DND-41 (cell line): ENCODE measurements around the gene OR7G2.
"Not testable (repeated sequence)": the region's sequence is repeated elsewhere in the genome, so short reads cannot be mapped to it uniquely, and the experiment has no call there.

ENCODE experiments used
- ATAC-seq: fragments of 200-7000 bp; cut with Tn5 transposase; 3 replicates; pipeline ENCODE4 v1.9.1; 2021; ENCODE audit warnings: low read depth; ENCODE audit not compliant: insufficient read depth
- DNase-seq: peaks from one replicate; pipeline ENCODE4 v3.0.0-alpha.2; 2020
- H2AFZ ChIP-seq: 2 replicates; pipeline ENCODE4 v1.6.0; 2012; ENCODE audit warnings: low read depth, low read length
- H3K27ac ChIP-seq: 2 replicates; pipeline ENCODE4 v1.5.1; 2012; ENCODE audit warnings: low read length, inconsistent platforms
- H3K27me3 ChIP-seq: fragments of 200-600 bp; sonication (generic); 2 replicates; pipeline ENCODE4 v1.6.0; 2012; ENCODE audit warnings: low read length, mild to moderate bottlenecking, inconsistent platforms; ENCODE audit not compliant: insufficient read depth, poor library complexity
- H3K36me3 ChIP-seq: 2 replicates; pipeline ENCODE4 v1.5.1; 2012; ENCODE audit warnings: low read length, inconsistent platforms; ENCODE audit not compliant: insufficient read depth
- H3K4me1 ChIP-seq: 2 replicates; pipeline ENCODE4 v1.5.1; 2012; ENCODE audit warnings: mild to moderate bottlenecking, low read length; ENCODE audit not compliant: insufficient read depth
- H3K4me2 ChIP-seq: 2 replicates; pipeline ENCODE4 v1.6.0; 2012; ENCODE audit warnings: mild to moderate bottlenecking, moderate library complexity, low read length, inconsistent platforms; ENCODE audit not compliant: insufficient read depth
- H3K4me3 ChIP-seq, 2 experiments: fragments of 200-600 bp in 1 of 2; shearing (Covaris generic) in 1 of 2; 2 replicates each; pipeline ENCODE4 v1.5.1; 2012 to 2016; ENCODE audit warnings: inconsistent platforms in 2 of 2, low read length in 2 of 2, mild to moderate bottlenecking in 2 of 2, low read depth in 1 of 2, moderate library complexity in 1 of 2
- H3K79me2 ChIP-seq: 2 replicates; pipeline ENCODE4 v1.6.0; 2012; ENCODE audit warnings: low read length, inconsistent platforms; ENCODE audit not compliant: insufficient read depth
- H3K9ac ChIP-seq: 2 replicates; pipeline ENCODE4 v1.6.0; 2012; ENCODE audit warnings: low read depth, mild to moderate bottlenecking, inconsistent platforms, low read length, moderate library complexity
- H3K9me3 ChIP-seq: 2 replicates; pipeline ENCODE4 v1.5.1; 2012; ENCODE audit warnings: low read length, moderate library complexity, mild to moderate bottlenecking, inconsistent platforms; ENCODE audit not compliant: insufficient read depth, severe bottlenecking
- H4K20me1 ChIP-seq: 2 replicates; pipeline ENCODE4 v1.6.0; 2012; ENCODE audit warnings: low read length; ENCODE audit not compliant: insufficient read depth
- EZH2 ChIP-seq: IDR thresholded peaks from 3 replicates; pipeline ENCODE4 v1.6.1; 2012; ENCODE audit warnings: borderline replicate concordance, low read depth, mild to moderate bottlenecking, moderate library complexity, low read length, inconsistent platforms; ENCODE audit not compliant: severe bottlenecking
- TF ChIP-seq, protein P1 (sequence below): IDR thresholded peaks from 2 replicates; pipeline ENCODE4 v1.5.1; 2012; ENCODE audit warnings: borderline replicate concordance, low read length, moderate library complexity, mild to moderate bottlenecking; ENCODE audit not compliant: poor library complexity, severe bottlenecking; ENCODE audit errors: extremely low read depth

OR7G2 gene

GRCh38 chr19:9057505-9058258, 49.6 kb downstream of the OR7G2 start:
- Histone ChIP-seq H3K27ac (no peak overlapping the region), H3K4me1 (no peaks in the 10 kb centered on the region), H3K9ac (no peak overlapping the region), H3K4me2 (no peak overlapping the region), H4K20me1 (no peaks in the 10 kb centered on the region), H3K4me3 (no peak overlapping the region), H3K36me3 (no peaks in the 10 kb centered on the region), H3K9me3 (no peaks in the 10 kb centered on the region), H2AFZ (no peak overlapping the region), H3K27me3 (no peaks in the 10 kb centered on the region), H3K79me2 (no peaks in the 10 kb centered on the region)
- ATAC-seq = no peak
- no peak for DNase-seq
- no peak for TF ChIP-seq EZH2
- TF ChIP-seq, protein P1, sequence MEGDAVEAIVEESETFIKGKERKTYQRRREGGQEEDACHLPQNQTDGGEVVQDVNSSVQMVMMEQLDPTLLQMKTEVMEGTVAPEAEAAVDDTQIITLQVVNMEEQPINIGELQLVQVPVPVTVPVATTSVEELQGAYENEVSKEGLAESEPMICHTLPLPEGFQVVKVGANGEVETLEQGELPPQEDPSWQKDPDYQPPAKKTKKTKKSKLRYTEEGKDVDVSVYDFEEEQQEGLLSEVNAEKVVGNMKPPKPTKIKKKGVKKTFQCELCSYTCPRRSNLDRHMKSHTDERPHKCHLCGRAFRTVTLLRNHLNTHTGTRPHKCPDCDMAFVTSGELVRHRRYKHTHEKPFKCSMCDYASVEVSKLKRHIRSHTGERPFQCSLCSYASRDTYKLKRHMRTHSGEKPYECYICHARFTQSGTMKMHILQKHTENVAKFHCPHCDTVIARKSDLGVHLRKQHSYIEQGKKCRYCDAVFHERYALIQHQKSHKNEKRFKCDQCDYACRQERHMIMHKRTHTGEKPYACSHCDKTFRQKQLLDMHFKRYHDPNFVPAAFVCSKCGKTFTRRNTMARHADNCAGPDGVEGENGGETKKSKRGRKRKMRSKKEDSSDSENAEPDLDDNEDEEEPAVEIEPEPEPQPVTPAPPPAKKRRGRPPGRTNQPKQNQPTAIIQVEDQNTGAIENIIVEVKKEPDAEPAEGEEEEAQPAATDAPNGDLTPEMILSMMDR = no peak

GRCh38 chr19:9056131-9056530, 51.1 kb downstream of the OR7G2 start:
- not testable (repeated sequence) for H3K9me3 ChIP-seq, H3K4me2 ChIP-seq, H3K9ac ChIP-seq, H4K20me1 ChIP-seq, ATAC-seq, H2AFZ ChIP-seq, H3K27ac ChIP-seq, H3K79me2 ChIP-seq, DNase-seq, H3K27me3 ChIP-seq, H3K4me3 ChIP-seq, H3K36me3 ChIP-seq, H3K4me1 ChIP-seq

DNA sequence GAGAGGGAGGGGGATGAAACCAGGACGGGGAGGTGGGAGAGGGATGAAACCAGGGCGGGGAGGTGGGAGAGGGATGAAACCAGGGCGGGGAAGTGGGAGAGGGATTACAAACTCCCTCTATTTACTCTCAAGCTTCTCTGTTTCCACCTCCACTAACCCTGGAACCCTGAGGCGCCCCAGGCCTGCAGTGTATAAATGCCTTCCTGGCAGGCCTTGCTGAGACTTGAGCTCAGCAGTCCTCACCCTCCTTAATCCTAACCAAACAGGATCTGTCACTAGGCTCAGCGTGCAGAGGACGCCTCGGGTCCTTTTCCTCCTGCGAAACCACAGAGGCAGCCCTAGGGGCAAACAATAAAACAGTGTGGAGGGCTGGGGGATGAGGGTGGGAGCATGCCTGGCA, 52.5 kb downstream of the OR7G2 start:
- TF ChIP-seq, protein P1 = no peak
- TF ChIP-seq EZH2 = no peak
- ATAC-seq = no peak
- Histone ChIP-seq H3K9me3 (no peaks in the 10 kb centered on the region), H3K4me1 (no peaks in the 10 kb centered on the region), H4K20me1 (no peaks in the 10 kb centered on the region), H3K4me2 (no peak overlapping the region), H3K27ac (no peak overlapping the region), H3K9ac (no peak overlapping the region), H2AFZ (no peak overlapping the region), H3K79me2 (no peaks in the 10 kb centered on the region), H3K4me3 (no peak overlapping the region), H3K36me3 (no peaks in the 10 kb centered on the region), H3K27me3 (no peaks in the 10 kb centered on the region)
- DNase-seq = no peak

- H4K20me1 ChIP-seq = no peaks in the 10 kb centered on the region
- H3K4me3 ChIP-seq = no peak overlapping the region
- no peak overlapping the region for H3K4me2 ChIP-seq
- H3K9me3 ChIP-seq = no peaks in the 10 kb centered on the region
- H3K9ac ChIP-seq = no peak overlapping the region
- no peak for ATAC-seq
- H3K27me3 ChIP-seq = no peaks in the 10 kb centered on the region
- H3K4me1 ChIP-seq = no peaks in the 10 kb centered on the region
- no peak for DNase-seq
- no peaks in the 10 kb centered on the region for H3K36me3 ChIP-seq
- no peak overlapping the region for H3K27ac ChIP-seq
- H3K79me2 ChIP-seq = no peaks in the 10 kb centered on the region
- H2AFZ ChIP-seq = no peak overlapping the region
- TF ChIP-seq EZH2 = no peak
- TF ChIP-seq, protein P1 = no peak
Measured at GRCh38 chr19:9054207-9054606, 53.1 kb downstream of the OR7G2 start.

GRCh38 chr19:9053674-9054073, 53.6 kb downstream of the OR7G2 start:
- H3K4me3 ChIP-seq, H3K9me3 ChIP-seq, H3K4me2 ChIP-seq, DNase-seq, ATAC-seq, H2AFZ ChIP-seq, H4K20me1 ChIP-seq, H3K27me3 ChIP-seq, H3K27ac ChIP-seq, H3K36me3 ChIP-seq, H3K79me2 ChIP-seq, H3K4me1 ChIP-seq, H3K9ac ChIP-seq: not testable (repeated sequence)
